Activated CD8-positive, alpha-beta T cell treated with anti-CD3 and anti-CD28 coated beads, Interleukin-2, amount 10 ng/mL, durations not matched to agents 7 days and 5 days (primary cell): Measurements from ENCODE around the gene PITPNM1. TPM values are rescaled to one million over a fixed set of nuclear protein-coding genes. Genes with fewer than 3 reads are reported as not detected.

ENCODE experiments used
- ATAC-seq: fragments of 150-1000 bp; cut with Tn5 transposase; one replicate; pipeline ENCODE4 v1.10.0; 2021; ENCODE audit warnings: moderate library complexity
- CTCF ChIA-PET: fragments of 350-600 bp; sonication (Branson Sonifier 250); formaldehyde crosslinking; loops from one replicate; lab custom pipeline; 2021; ENCODE audit warnings: antibody characterized with exemption; lab: Charles Lee
- POLR2A ChIA-PET: fragments of 350-600 bp; sonication (Branson Sonifier 250); formaldehyde crosslinking; loops from one replicate; lab custom pipeline; 2021; ENCODE audit warnings: antibody characterized with exemption; lab: Charles Lee
- DNase-seq: peaks from one replicate; pipeline ENCODE4 v3.0.0-alpha.2; 2020
- H3K27ac Mint-ChIP-seq: one replicate; pipeline ENCODE4 v1.8.0; 2021; ENCODE audit warnings: mild to moderate bottlenecking, mixed read lengths
- H3K27me3 Mint-ChIP-seq: one replicate; pipeline ENCODE4 v1.8.0; 2021; ENCODE audit warnings: low read depth, mixed read lengths
- H3K36me3 Mint-ChIP-seq: one replicate; pipeline ENCODE4 v1.8.0; 2021; ENCODE audit warnings: low read depth, mixed read lengths
- H3K4me1 Mint-ChIP-seq: one replicate; pipeline ENCODE4 v1.8.0; 2021; ENCODE audit warnings: low read depth, mixed read lengths
- H3K4me3 Mint-ChIP-seq: one replicate; pipeline ENCODE4 v1.8.0; 2021; ENCODE audit warnings: mild to moderate bottlenecking, mixed read lengths
- H3K9me3 Mint-ChIP-seq: one replicate; pipeline ENCODE4 v1.8.0; 2022; ENCODE audit warnings: mixed read lengths; ENCODE audit not compliant: insufficient read depth
- microRNA-seq: library from miRNA; unstranded; fragments of <30 nt; microRNA quantifications from one replicate; pipeline ENCODE4 v1.2.0, GENCODE V29; 2022
- total RNA-seq, 2 experiments: library from RNA; stranded (reverse); gene quantifications; one replicate each; pipeline ENCODE4 v1.2.3, GENCODE V29; 2021

Gene PITPNM1
- total RNA-seq, 2 experiments from 2014 or later = 110 to 117 TPM

DNA sequence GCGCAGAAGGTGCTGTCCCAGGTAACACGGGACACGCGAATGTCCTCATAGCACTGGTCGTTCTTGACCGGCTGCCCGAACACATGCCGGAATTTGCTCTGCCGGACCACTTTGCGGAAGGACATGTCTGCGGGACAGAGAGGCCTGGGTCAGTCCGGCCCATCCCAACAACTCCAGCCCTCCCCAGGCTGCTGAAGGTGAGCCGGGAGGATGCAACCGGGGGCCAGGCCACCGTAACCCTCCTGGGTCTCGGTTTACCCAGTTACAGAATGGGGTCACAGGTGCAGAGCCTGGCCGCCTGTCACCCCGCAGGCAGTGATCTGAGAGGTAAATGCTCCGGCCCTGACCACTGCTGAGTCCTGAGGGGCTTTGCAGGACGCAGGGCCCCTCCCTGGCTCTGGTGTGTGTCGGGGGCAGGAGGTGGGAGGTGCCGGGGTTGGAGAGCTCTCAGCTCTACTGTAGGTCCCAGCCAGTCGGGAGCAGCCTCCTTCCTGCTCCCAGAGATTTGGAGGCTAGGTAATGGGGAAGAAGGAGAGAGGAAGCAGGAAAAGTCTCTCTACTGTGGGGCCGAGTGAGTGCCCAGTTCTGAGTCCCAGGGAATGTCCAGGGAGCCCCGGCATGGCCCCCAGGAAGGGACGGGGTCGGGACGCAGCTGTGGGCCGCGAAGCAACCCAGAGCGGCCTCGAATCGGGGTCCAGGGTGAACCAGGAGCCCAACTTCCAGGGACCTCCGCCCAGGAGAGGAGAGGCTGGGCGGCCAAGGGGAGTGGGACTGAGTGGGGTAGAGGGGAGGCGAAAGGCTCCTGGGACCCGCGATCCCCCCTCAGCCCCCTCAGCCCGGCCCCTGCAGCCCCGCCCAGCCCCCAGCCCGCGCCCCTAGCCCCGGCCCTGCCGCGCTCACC lies 62.4 kb downstream of the PITPNM1 start:
- no peak for DNase-seq
- POLR2A ChIA-PET = no interaction called here

More for the DNA sequence above, 62.4 kb downstream of the PITPNM1 start:
- peak overlapping the region; percentile 81 for H3K27ac Mint-ChIP-seq
- peaks cover 67% of the 10 kb centered on the region for H3K4me1 Mint-ChIP-seq
- CTCF ChIA-PET = no interaction called here
- no peak for ATAC-seq
- peaks cover 2% of the 10 kb centered on the region for H3K27me3 Mint-ChIP-seq
- H3K36me3 Mint-ChIP-seq = peaks cover 28% of the 10 kb centered on the region
- peak overlapping the region; percentile 58 for H3K4me3 Mint-ChIP-seq
- no peaks in the 10 kb centered on the region for H3K9me3 Mint-ChIP-seq

Small RNAs within 50 kb of the gene (microRNA-seq; reads per million reads assigned to microRNA genes)
- 1.7 reads per million for gene MIR6752

Other genes with a start within 250 kb of the PITPNM1 start
- gene GRK2, start 238.9 kb downstream of the PITPNM1 start, total RNA-seq = 100 to 1,000 TPM; 338 to 348 TPM
- gene ANKRD13D, start 216.1 kb downstream of the PITPNM1 start, total RNA-seq = 100 to 1,000 TPM; 179 to 189 TPM
- 10 to 100 TPM; 12.0 to 13.0 TPM for gene SSH3, start 201.8 kb downstream of the PITPNM1 start, total RNA-seq
- 10 to 100 TPM; 53.2 to 56.7 TPM for gene POLD4, start 151.8 kb downstream of the PITPNM1 start, total RNA-seq
- gene CLCF1, start 131.8 kb downstream of the PITPNM1 start, total RNA-seq = under 1 TPM; 0.29 to 0.50 TPM
- 10 to 100 TPM; 59.5 to 60.4 TPM for gene RAD9A, start 113.4 kb downstream of the PITPNM1 start, total RNA-seq
- 100 to 1,000 TPM; 429 to 434 TPM for gene PPP1CA, start 103.5 kb downstream of the PITPNM1 start, total RNA-seq
- 100 to 1,000 TPM; 345 to 352 TPM for gene TBC1D10C, start 101.3 kb downstream of the PITPNM1 start, total RNA-seq
- 1 to 10 TPM; 4.8 to 4.9 TPM for gene CARNS1, start 89.7 kb downstream of the PITPNM1 start, total RNA-seq
- 10 to 100 TPM; 64.0 to 66.9 TPM for gene RPS6KB2, start 76.9 kb downstream of the PITPNM1 start, total RNA-seq
- gene PTPRCAP, start 67.7 kb downstream of the PITPNM1 start, total RNA-seq = 100 to 1,000 TPM; 445 to 447 TPM
- 100 to 1,000 TPM; 157 to 169 TPM for gene CORO1B, start 61.9 kb downstream of the PITPNM1 start, total RNA-seq
- not detected for gene GPR152, start 52.6 kb downstream of the PITPNM1 start, total RNA-seq
- 1 to 10 TPM; 1.6 to 1.9 TPM for gene CABP4, start 50.0 kb downstream of the PITPNM1 start, total RNA-seq
- 10 to 100 TPM; 39.6 to 42.5 TPM for gene TMEM134, start 36.1 kb downstream of the PITPNM1 start, total RNA-seq
- 100 to 1,000 TPM; 156 to 163 TPM for gene AIP, start 22.3 kb downstream of the PITPNM1 start, total RNA-seq
- gene CDK2AP2, start 2.8 kb upstream of the PITPNM1 start, total RNA-seq = 100 to 1,000 TPM; 168 to 175 TPM
- gene CABP2, start 18.1 kb upstream of the PITPNM1 start, total RNA-seq = not detected
- gene GSTP1, start 78.4 kb upstream of the PITPNM1 start, total RNA-seq = 100 to 1,000 TPM; 330 to 337 TPM
- gene NDUFV1, start 101.6 kb upstream of the PITPNM1 start, total RNA-seq = 100 to 1,000 TPM; 250 to 258 TPM
- gene NUDT8, start 124.6 kb upstream of the PITPNM1 start, total RNA-seq = 10 to 100 TPM; 18.6 to 20.1 TPM
- not detected for gene TBX10, start 134.4 kb upstream of the PITPNM1 start, total RNA-seq
- under 1 TPM; 0.61 to 0.73 TPM for gene ACY3, start 145.4 kb upstream of the PITPNM1 start, total RNA-seq
- gene ALDH3B2, start 169.3 kb upstream of the PITPNM1 start, total RNA-seq = not detected